GM12864 (cell line): ENCODE measurements around the gene ATP8A2.
A peak's percentile ranks its signal among the peaks of the same experiment; 100 is the strongest.

Source experiments
- DNase-seq: peaks from one replicate; pipeline ENCODE4 v3.0.0-alpha.2; 2011; ENCODE audit warnings: low read depth
- H3K4me3 ChIP-seq: 2 replicates; pipeline ENCODE4 v1.5.1; 2011; ENCODE audit warnings: mild to moderate bottlenecking, low read depth, low read length, control low read depth
- TF ChIP-seq, protein P1 (sequence below): IDR thresholded peaks from 2 replicates; pipeline ENCODE4 v1.5.1; 2011; ENCODE audit warnings: low read depth, mild to moderate bottlenecking, moderate library complexity, low read length, control low read depth, inconsistent platforms; ENCODE audit errors: missing control alignments

Gene ATP8A2

DNA sequence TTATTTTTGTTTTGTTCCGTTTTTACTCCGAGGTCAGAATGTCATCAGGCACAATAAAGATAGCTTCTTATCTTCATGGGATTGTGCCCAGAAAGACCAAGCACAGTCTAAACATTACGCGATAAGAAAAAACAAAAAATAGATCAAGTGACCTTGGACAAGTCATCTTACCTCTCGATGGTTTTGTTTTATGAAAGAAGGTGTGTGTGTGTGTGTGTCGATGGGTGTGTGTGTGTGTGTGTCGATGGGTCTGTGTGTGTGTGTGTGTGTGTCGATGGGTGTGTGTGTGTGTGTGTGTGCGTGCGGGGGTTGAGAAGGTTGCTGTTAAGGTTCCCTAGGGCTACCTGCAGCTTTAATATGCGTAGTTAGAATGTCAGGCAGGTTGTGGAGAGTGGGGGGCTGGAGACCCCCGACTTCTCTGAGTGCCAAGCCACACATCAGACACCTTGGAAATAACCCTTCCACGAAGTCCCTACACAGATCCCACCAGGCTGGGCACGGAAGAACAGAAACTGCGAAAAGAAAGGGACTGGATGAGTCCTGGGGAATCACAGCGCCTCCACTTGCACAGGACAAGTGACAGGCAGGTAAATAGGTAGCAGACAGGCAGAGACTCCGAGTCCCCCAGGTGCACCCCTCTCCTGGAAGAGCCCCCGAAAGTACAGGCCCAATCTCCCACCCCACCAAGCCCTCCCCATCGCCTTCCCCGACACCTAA lies 458 bp upstream of the ATP8A2 start:
- TF ChIP-seq, protein P1, sequence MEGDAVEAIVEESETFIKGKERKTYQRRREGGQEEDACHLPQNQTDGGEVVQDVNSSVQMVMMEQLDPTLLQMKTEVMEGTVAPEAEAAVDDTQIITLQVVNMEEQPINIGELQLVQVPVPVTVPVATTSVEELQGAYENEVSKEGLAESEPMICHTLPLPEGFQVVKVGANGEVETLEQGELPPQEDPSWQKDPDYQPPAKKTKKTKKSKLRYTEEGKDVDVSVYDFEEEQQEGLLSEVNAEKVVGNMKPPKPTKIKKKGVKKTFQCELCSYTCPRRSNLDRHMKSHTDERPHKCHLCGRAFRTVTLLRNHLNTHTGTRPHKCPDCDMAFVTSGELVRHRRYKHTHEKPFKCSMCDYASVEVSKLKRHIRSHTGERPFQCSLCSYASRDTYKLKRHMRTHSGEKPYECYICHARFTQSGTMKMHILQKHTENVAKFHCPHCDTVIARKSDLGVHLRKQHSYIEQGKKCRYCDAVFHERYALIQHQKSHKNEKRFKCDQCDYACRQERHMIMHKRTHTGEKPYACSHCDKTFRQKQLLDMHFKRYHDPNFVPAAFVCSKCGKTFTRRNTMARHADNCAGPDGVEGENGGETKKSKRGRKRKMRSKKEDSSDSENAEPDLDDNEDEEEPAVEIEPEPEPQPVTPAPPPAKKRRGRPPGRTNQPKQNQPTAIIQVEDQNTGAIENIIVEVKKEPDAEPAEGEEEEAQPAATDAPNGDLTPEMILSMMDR: no peak
- DNase-seq: no peak
- no peak overlapping the region for H3K4me3 ChIP-seq

DNA sequence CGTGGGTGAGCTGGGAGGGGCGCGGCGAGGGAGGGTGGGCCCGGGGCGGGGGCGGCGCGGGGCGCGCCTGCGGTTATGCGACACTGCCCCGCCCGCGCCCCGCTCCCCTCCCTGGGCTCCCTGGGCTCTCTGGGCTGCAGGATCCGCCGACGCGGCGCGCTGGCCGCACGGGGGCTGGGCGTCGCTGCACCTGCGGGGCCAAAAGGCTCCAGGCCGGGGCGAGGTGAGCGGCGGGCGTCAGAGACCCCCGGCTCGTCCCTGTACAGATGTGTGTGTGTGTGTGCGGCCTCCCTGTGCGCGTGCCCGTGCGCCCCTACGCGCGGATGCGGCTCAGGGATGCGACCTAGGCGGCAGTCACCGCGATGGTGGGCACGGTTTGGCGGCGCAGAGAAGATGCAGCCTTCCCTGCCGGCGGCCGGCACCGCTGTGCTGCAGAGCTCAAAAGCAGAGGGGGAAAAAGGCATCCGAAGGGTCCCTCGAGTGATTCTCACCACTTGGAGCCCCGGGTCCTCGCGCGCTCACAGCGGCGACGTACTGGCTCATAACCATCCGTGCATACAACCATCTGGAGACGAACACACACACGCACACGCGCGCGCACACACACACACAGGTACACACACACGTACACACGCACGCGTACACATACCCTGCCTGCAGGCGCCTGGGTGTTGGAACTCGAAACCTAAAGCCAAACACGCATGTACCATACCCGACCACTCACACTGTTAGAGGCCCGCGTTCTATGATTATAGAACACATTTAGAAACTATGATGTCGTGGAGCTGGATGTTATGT lies 709 bp downstream of the ATP8A2 start:
- TF ChIP-seq, protein P1: no peak
- H3K4me3 ChIP-seq: no peak overlapping the region
- DNase-seq: no peak

DNA sequence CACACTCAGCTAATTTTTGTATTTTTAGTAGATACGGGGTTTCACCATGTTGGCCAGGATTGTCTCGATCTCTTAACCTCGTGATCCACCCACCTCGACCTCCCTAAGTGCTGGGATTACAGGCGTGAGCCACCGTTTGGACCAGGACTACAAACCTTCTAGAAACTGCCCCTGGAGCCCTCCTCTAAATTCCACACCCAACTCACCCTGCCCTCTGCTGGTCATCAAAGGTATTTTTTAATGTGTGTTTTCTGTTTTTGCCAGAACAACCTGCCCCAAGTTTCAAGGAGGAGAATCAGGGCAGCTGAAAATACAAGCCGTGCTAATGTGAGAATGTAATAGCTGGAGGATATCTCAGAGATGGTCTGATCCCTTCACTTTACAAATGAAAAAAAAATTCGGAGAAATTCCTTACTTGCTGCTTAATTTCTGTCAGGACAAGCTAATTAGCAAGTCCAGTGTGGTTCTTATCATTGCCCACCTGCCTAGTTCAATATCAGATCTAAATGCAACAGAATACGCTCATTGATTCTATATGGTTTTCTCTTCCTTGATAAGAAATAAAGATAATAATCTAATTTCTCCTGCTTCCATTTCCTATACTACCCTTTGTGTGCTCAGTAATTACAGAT lies 4.1 kb downstream of the ATP8A2 start:
- no peak for DNase-seq
- H3K4me3 ChIP-seq: no peak overlapping the region
- TF ChIP-seq, protein P1: peak; percentile 59

DNA sequence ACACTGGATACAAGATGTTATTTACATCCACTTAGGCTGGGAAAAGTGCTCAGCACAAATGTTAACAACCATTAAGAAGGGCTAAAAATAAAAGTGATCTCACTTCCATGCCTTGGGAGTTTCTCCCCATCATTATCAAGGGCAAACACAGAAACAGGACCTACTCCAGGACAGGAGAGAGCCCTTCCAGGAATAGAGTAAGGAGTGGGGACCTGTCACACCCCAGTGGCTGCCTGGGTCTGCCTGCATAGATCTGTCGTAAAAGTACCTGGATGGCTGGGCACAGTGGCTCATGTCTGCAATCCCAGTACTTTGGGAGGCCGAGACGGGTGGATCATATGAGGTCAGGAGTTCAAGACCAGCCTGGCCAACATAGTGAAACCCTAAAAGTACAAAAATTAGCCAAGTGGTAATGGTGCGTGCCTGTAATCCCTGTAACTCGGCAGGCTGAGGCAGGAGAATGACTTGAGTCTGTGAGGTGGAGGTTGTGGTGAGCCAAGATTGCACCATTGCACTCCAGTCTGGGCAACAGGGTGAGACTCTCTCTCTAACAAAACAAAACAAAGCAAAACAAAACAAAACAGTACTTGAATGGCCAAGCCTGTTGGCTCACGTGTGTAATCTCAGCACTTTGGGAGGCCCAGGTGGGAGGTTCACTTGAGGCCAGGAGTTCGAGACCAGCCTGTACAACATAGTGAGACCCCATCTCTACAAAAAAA lies 5.6 kb downstream of the ATP8A2 start:
- TF ChIP-seq, protein P1: no peak
- DNase-seq: no peak
- no peak overlapping the region for H3K4me3 ChIP-seq

DNA sequence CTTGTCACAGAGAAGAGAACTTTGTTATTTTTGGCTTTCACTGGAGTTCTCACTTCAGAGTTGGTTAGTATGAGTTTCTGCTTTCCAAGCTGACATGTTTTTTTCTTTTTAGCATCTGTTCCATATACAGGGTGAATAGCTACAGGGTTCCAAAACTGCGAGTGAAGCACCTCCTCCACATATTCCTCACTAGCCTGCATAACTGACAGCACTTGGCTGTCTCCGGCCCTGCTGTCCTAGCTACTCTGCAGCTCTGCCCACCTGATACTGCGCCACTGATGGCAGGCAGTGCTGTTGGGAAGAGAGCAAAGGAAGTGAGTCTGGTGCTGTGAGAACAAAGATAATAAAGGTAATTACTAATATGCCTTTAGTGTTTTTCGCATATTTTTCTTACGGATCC lies 6.8 kb downstream of the ATP8A2 start:
- no peak for DNase-seq
- TF ChIP-seq, protein P1: no peak
- H3K4me3 ChIP-seq: no peak overlapping the region

DNA sequence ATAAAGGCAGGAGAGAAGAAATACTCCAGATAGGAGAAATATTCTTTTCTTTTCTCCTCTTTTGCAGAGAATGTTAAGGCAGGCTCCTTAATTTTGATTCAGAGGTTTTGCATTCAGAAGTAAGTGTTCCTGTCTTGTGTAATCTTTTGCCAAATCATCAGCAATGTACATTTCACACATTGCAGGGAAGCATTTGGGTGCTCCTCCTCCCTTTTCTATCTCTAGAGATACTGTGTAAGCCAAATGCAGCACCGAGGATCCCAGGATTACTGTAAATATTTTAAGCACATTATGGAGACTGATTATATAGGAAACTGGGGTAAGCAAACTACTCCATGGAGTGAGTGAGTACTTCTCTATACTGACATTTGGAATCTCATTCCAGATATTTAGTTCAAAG lies 7.2 kb downstream of the ATP8A2 start:
- TF ChIP-seq, protein P1: no peak
- no peak overlapping the region for H3K4me3 ChIP-seq
- no peak for DNase-seq
